GM12878 (cell line): ENCODE data around the gene GRK1. TPM values are rescaled to one million over a fixed set of nuclear protein-coding genes. Genes with fewer than 3 reads are reported as not detected.
A peak's percentile ranks its signal among the peaks of the same experiment; 100 is the strongest.

Experiments used
- ATAC-seq: fragments of 200-7000 bp; cut with Tn5 transposase; 3 replicates; pipeline ENCODE4 v1.9.1; 2020; ENCODE audit warnings: mild to moderate bottlenecking, moderate library complexity
- BruUV-seq: library from RNA; stranded (reverse); fragments of 400-500 nt; replicated peaks from 2 replicates; lab custom pipeline; 2021; lab: Mats Ljungman, UMichigan
- CTCF ChIA-PET: fragments of 300-600 bp; sonication (Branson Sonifier 250); formaldehyde crosslinking; extraction: SDS; loops from one replicate; lab custom pipeline; 2021; ENCODE audit warnings: inconsistent platforms; lab: Yijun Ruan, JAX
- POLR2A ChIA-PET: fragments of 350-600 bp; formaldehyde crosslinking; extraction: SDS; loops from one replicate; lab custom pipeline; 2021; ENCODE audit warnings: inconsistent platforms; lab: Charles Lee
- RAD21 ChIA-PET: fragments of 300-600 bp; sonication (Branson Sonifier 250); formaldehyde crosslinking; loops from one replicate; lab custom pipeline; 2023; ENCODE audit warnings: antibody characterized with exemption; ENCODE audit not compliant: unreplicated experiment; lab: Charles Lee
- SMC1A ChIA-PET: fragments of 300-600 bp; sonication (Branson Sonifier 250); formaldehyde crosslinking; loops from one replicate; lab custom pipeline; 2023; ENCODE audit not compliant: unreplicated experiment, uncharacterized antibody; lab: Charles Lee
- DNase-seq: peaks from one replicate; pipeline ENCODE4 v3.0.0-alpha.2; 2011; ENCODE audit warnings: low read depth, low spot score
- FAIRE-seq: peaks from 3 replicates; lab custom pipeline; 2011; peaks lifted over from hg19 to GRCh38; lab: Jason Lieb, UNC
- H2AFZ ChIP-seq: 2 replicates; pipeline ENCODE4 v1.6.0; 2011; ENCODE audit warnings: low read depth, low read length, control low read depth; ENCODE audit not compliant: control insufficient read depth
- H3K27ac ChIP-seq: 2 replicates; pipeline ENCODE4 v1.5.1; 2011; ENCODE audit warnings: control low read depth; ENCODE audit not compliant: control insufficient read depth, insufficient read depth
- H3K27me3 ChIP-seq, 2 experiments: replicated peaks in 1 of 2; 2 replicates each; pipeline versions ENCODE4 v1.6.0 to v1.6.1; 2011; ENCODE audit warnings: low read length in 1 of 2; ENCODE audit not compliant: control insufficient read depth in 2 of 2, insufficient read depth in 2 of 2
- H3K36me3 ChIP-seq, 2 experiments: 2 replicates each; pipeline ENCODE4 v1.5.1; 2011; ENCODE audit warnings: low read length in 1 of 2; ENCODE audit not compliant: control insufficient read depth in 2 of 2, insufficient read depth in 2 of 2
- H3K4me1 ChIP-seq: 2 replicates; pipeline ENCODE4 v1.6.1; 2011; ENCODE audit warnings: mild to moderate bottlenecking, low read length, moderate library complexity, mixed read lengths; ENCODE audit not compliant: control insufficient read depth, insufficient read depth
- H3K4me2 ChIP-seq: 2 replicates; pipeline ENCODE4 v1.6.0; 2011; ENCODE audit warnings: control low read depth; ENCODE audit not compliant: control insufficient read depth, insufficient read depth
- H3K4me3 ChIP-seq: fragments of 200-600 bp; sonication (generic); 2 replicates; pipeline ENCODE4 v1.5.1; 2016
- H3K79me2 ChIP-seq: 2 replicates; pipeline ENCODE4 v1.6.0; 2011; ENCODE audit warnings: low read length; ENCODE audit not compliant: control insufficient read depth, insufficient read depth
- H3K9ac ChIP-seq: 2 replicates; pipeline ENCODE4 v1.8.0; 2011; ENCODE audit warnings: low read length, control low read depth, mixed read lengths; ENCODE audit not compliant: control insufficient read depth, insufficient read depth
- H3K9me3 ChIP-seq: replicated peaks from 3 replicates; pipeline ENCODE4 v1.5.1; 2011; ENCODE audit warnings: mild to moderate bottlenecking, low read length; ENCODE audit not compliant: control insufficient read depth, insufficient read depth
- H4K20me1 ChIP-seq: 2 replicates; pipeline ENCODE4 v1.6.0; 2011; ENCODE audit not compliant: control insufficient read depth, insufficient read depth
- BCL3 ChIP-seq: IDR thresholded peaks from 2 replicates; pipeline ENCODE4 v1.6.1; 2011; ENCODE audit warnings: borderline replicate concordance, low read depth, mild to moderate bottlenecking, moderate library complexity, low read length; ENCODE audit not compliant: insufficient read depth, poor library complexity, severe bottlenecking
- BHLHE40 ChIP-seq, 2 experiments: fragments of 450-650 bp in 1 of 2; IDR thresholded peaks; 2 replicates each; pipeline ENCODE4 v1.6.1; 2011 to 2017; ENCODE audit warnings: low read depth in 2 of 2, borderline replicate concordance in 1 of 2, improper control_type of control experiment in 1 of 2, low read length in 1 of 2, mild to moderate bottlenecking in 1 of 2
- CBX5 ChIP-seq: sonication (generic); IDR thresholded peaks from 2 replicates; pipeline ENCODE4 v1.6.1; 2016; ENCODE audit warnings: low read depth, moderate library complexity, mild to moderate bottlenecking, inconsistent platforms
- CEBPB ChIP-seq, 2 experiments: fragments of 150-350 bp in 1 of 2; IDR thresholded peaks; 2 replicates each; pipeline ENCODE4 v1.6.1; 2012 to 2014; ENCODE audit warnings: low read depth in 2 of 2, low read length in 2 of 2, borderline replicate concordance in 1 of 2, inconsistent platforms in 1 of 2
- EED ChIP-seq: sonication (generic); IDR thresholded peaks from 2 replicates; pipeline ENCODE4 v1.6.1; 2016; ENCODE audit warnings: antibody characterized with exemption, low read depth
- FOXK2 ChIP-seq: fragments of 450-650 bp; IDR thresholded peaks from 2 replicates; pipeline ENCODE4 v1.6.1; 2017; ENCODE audit warnings: mild to moderate bottlenecking, moderate library complexity
- MTA2 ChIP-seq: fragments of 450-650 bp; IDR thresholded peaks from 2 replicates; pipeline ENCODE4 v1.6.1; 2016; ENCODE audit warnings: low read depth, mild to moderate bottlenecking, moderate library complexity
- TCF3 ChIP-seq: IDR thresholded peaks from 2 replicates; pipeline ENCODE4 v1.6.1; 2012; ENCODE audit warnings: low read depth, mild to moderate bottlenecking, low read length, borderline replicate concordance; ENCODE audit not compliant: insufficient read depth
- YY1 ChIP-seq: IDR thresholded peaks from 2 replicates; pipeline ENCODE4 v1.6.1; 2011; ENCODE audit warnings: low read depth, mild to moderate bottlenecking, low read length
- WGBS: methylation state at CpG from one replicate; pipeline ENCODE4 v1.1.6; 2016; ENCODE audit warnings: low lambda C conversion rate; ENCODE audit not compliant: insufficient replicate concordance, insufficient coverage; ENCODE audit errors: missing lambda C conversion rate; 5-methylcytosine and 5-hydroxymethylcytosine counted together
- in situ Hi-C: fragments of 300-500 bp; cut with MboI; formaldehyde crosslinking; loops from 9 replicates; pipeline ENCODE4 v1.14.3; 2018; ENCODE audit warnings: mixed read lengths
- intact Hi-C: fragments of 100-400 bp; cut with micrococcal nuclease; formaldehyde crosslinking; loops from one replicate; pipeline ENCODE4 v1.14.2; 2022; ENCODE audit not compliant: unreplicated experiment
- polyA plus RNA-seq, 11 experiments: library from polyadenylated mRNA; depleted of rRNA in 4 of 11; unstranded in 6 of 11; stranded (reverse) in 5 of 11; fragments of >200 nt; fragmentation: Nextera tagmentation in 4 of 11; fragmentation: Illumina TruSeq in 1 of 11; extraction: Ambion mirVana in 4 of 11; extraction: Trizol in 1 of 11; gene quantifications; 1 replicate in 1 of 11; 2 replicates in 10 of 11; pipeline versions ENCODE4 v1.2.1 to v1.2.3, GENCODE V29; 2011 to 2016; ENCODE audit warnings: inconsistent platforms in 2 of 11, missing spikeins in 2 of 11, low read depth in 1 of 11
- total RNA-seq, 4 experiments: library from RNA; depleted of rRNA in 3 of 4; stranded (reverse); fragments of >200 nt in 3 of 4; fragmentation: Illumina TruSeq in 1 of 4; extraction: Trizol in 1 of 4; gene quantifications; 2 replicates each; pipeline versions ENCODE4 v1.2.1 to v1.2.3, GENCODE V29; 2013 to 2021

Gene GRK1
- total and polyA plus RNA-seq, 10 of the 15 experiments (the other 5 are each of a cell fraction or from before 2014, with no cell fraction given), result under 0.01 to 0.04 TPM; not detected in 8

GRCh38 chr13:113631341-113632095 is 35.5 kb upstream of the GRK1 start:
- Histone ChIP-seq H3K4me1 (no peaks in the 10 kb centered on the region), H3K79me2 (no peaks in the 10 kb centered on the region; the same call in 1 of the 2 replicates), H3K4me2 (no peak overlapping the region), H3K9ac (no peak overlapping the region), H3K27me3 (no peaks in the 10 kb centered on the region), H4K20me1 (no peaks in the 10 kb centered on the region), H2AFZ (no peak overlapping the region), H3K36me3 (peaks cover 19 to 52% of the 10 kb centered on the region in 2 experiments), H3K4me3 (no peak overlapping the region), H3K9me3 (no peaks in the 10 kb centered on the region), H3K27ac (no peak overlapping the region)
- intact Hi-C loops (no loop called here), in situ Hi-C loops (no loop called here)
- ChIA-PET CTCF (no interaction called here), RAD21 (no interaction called here), SMC1A (no interaction called here), POLR2A (no interaction called here)
- no peak for FAIRE-seq
- DNase-seq, result no peak
- TF ChIP-seq CBX5 (no peak), MTA2 (no peak), TCF3 (peak; percentile 66; the same call in 1 of the 2 replicates), FOXK2 (no peak), CEBPB (IDR thresholded peaks at IDR 0.05; ENCODE audit: borderline replicate concordance in 1 of 2, low read depth in 2 of 2, low read length in 2 of 2) (no peak), YY1 (no peak), BCL3 (peak; percentile 44), BHLHE40 (IDR thresholded peaks at IDR 0.05; ENCODE audit: borderline replicate concordance in 1 of 2, low read depth in 2 of 2, low read length in 1 of 2) (no peak), EED (no peak)
- no TSS peak for BruUV-seq
- no peak for ATAC-seq
- 96% methylated on average over 42 of the region's 42 CpGs for WGBS
